Stimulated activated naive CD4-positive, alpha-beta T cell treated with Interleukin-2 at 50 U/mL for 16 hours (primary cell): ENCODE measurements around the gene PRM2.

Experiments used
- DNase-seq: peaks from one replicate; lab custom pipeline; 2025; lab: John Stamatoyannopoulos, UW

The PRM2 gene

DNA sequence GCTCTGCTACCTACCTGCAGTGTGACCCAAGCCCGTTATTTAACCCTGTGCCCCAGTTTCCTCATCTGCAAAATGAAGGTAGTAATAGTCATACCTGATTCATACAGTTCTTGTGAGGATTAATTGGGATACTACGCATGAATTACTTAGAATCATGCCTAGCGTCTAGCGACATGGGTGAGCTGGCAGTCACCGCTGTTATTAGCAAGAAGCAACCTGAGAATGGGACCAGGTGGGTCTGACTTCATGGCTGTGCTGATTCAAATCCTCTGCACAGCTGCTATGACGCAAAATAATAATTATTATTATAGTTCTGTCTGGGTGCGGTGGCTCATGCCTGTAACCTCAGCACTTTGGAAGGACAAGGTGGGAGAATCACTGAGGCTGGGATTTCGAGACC lies 28.1 kb downstream of the PRM2 start:
- DNase-seq = no peak

DNA sequence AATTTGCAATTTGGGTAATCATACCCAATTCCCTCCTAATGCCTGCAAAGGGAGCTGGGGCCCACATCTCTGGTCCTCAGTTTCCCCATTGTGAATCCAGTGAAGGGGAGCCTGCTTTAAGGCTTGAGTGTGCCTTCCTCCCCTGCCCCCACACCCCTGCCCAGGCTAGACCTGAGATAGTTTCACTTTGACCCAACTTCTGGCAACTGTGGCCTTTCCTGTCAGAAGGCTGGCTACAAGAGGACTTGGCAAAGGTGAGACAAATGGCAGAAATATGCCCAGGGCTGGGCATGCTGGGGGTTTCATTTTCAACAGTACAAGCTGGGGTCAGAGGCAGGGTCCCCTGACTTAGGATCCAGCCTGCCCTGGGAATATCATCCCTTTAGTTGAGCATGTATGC lies 30.3 kb downstream of the PRM2 start:
- DNase-seq = no peak

DNA sequence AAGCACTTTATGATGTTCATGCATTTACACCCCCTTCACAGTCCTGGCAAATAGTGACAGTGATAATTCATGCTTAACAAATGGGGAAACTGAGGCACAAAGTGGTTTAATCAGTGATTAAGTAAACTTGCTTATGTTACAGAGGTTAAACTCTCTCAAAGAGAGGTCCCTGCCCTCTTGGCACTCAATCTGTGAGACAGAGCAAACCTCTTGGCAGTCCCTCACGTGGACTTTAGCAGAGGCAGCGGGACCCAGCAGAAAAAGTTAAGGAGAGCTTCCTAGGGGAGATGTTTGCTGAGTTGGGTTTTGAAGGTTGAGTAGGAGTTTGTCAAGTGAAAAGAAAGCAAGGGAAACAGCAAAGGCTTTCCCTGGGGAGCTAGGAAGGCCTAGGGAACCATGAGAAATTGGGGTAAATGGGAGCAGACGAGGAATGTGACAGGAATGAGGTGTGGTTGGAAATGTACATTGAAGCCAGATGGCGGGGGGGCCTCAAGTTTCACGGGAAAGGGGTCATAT lies 31.0 kb downstream of the PRM2 start:
- DNase-seq = no peak

DNA sequence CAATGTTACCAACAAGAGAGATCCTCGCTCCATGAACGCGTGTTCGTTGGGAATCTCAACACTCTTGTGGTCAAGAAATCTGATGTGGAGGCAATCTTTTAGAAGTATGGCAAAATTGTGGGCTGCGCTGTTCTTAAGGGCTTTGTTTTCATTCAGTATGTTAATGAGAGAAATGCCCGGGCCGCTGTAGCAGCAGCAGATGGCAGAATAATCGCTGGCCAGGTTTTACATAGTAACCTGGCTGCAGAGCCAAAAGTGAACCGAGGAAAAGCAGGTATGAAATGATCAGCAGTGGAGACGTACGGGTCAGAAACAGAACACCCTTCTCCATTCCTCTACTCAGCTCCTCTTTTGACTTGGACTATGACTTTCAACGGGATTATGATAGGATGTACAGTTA lies 33.6 kb downstream of the PRM2 start:
- DNase-seq = no peak

DNA sequence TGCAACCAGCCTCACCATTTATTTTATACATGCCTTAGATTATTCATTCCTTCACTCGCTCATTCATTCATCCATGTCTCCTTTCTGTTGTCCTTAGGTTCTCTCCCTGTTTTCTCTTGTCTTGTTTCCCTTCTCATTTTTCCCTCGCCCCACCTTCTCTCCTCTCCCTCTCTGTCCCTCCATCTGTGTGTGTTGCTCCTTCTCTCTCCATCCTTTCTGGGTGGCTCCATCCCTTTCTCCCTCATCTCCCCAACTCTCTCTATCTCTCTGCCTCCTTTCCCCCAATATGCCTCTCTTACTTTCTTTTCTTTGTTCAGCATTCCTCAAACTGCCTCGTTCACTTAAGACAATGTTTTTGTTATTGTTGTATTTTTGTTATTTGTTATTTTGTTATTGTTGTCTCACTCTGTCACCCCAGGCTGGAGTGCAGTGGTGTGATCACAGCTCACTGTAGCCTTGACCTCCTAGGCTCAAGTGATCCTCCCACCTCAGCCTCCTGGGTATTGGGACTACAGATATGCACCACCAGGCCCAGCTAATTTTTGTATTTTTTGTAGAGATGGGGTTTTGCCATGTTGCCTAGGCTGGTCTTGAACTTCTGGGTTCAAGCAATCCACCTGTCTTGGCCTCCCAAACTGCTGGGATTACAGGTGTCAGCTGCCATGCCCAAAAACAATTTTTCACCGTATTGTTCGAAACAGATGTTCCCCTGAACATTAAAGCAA lies 34.6 kb downstream of the PRM2 start:
- DNase-seq = no peak

DNA sequence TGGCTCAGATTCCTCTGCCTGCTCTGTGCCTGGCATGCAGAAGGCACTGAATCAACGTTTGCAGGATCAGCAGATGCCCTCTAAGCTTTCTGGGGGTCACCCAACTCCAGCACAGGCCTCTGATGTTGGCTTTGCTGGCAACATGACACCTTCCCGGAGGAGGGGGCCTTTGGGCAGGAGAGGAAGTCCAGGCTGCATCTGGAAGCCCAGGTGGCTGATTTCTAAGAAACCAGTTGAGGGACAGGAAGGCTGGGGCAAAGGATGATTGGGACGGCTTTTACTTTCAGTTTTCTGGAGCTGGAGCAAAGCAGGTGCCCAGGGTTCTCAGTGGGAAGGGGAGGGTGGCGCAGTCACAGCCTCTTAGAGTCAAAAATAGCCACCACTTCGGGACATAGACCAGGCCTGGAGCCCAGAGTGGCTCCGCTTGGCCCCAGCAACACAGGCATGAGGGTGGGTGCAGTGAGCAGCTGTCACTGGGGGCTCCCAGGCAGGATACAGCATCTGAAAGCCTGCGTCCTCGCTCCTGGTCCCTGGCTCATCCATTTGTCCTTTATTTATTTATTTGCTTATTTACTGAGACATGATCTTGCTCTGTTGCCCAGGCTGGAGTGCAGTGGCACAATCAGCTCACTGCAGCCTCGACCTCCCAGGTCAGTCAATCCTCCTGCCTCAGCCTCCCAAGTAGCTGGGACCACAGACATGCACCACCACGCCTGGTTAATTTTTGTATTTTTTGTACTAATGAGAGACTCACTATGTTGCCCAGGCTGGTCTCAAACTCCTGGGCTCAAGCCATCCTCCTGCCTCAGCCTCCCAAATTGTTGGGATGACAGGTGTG lies 35.4 kb downstream of the PRM2 start:
- DNase-seq = no peak

DNA sequence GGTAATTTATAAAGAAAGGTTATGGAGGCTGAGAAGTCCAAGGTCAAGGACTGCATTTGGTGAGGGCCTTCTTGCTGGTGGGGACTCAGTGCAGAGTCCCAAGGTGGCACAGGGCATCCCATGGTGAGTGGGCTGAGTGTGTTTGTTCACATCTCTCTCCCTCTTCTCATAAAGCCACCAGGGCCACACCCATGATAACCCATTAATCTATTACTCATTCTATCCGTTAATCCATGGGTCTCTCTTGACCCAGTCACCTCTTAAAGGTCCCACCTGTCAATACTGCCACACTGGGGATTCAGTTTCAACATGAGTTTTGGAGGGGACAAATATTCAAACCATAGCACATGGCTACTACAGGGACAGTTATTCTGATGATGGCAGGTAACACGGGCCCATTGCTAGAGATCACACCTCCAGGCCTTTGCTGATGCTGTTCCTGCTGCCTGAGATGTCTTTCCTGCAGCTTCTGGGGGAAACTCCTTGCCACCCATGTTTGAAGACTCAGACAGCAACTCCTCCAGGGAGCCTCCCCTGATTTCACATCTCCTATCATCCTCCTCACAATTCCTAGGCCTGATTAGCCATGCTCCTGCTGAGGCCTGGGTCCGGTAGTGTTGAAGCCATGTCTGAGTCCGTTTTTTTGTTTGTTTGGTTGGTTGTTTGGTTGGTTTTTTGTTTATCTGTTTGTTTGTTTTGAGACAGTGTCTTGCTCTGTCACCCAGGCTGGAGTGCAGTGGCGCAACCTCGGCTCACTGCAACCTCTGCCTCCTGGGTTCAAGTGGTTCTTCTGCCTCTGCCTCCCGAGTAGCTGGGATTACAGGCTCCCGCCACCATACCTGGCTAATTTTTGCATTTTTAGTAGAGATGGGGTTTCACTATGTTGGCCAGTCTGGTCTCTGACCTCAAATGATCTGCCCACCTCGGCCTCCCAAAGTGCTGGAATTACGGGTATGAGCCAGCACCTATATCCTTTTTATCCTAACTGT lies 36.3 kb downstream of the PRM2 start:
- no peak for DNase-seq

DNA sequence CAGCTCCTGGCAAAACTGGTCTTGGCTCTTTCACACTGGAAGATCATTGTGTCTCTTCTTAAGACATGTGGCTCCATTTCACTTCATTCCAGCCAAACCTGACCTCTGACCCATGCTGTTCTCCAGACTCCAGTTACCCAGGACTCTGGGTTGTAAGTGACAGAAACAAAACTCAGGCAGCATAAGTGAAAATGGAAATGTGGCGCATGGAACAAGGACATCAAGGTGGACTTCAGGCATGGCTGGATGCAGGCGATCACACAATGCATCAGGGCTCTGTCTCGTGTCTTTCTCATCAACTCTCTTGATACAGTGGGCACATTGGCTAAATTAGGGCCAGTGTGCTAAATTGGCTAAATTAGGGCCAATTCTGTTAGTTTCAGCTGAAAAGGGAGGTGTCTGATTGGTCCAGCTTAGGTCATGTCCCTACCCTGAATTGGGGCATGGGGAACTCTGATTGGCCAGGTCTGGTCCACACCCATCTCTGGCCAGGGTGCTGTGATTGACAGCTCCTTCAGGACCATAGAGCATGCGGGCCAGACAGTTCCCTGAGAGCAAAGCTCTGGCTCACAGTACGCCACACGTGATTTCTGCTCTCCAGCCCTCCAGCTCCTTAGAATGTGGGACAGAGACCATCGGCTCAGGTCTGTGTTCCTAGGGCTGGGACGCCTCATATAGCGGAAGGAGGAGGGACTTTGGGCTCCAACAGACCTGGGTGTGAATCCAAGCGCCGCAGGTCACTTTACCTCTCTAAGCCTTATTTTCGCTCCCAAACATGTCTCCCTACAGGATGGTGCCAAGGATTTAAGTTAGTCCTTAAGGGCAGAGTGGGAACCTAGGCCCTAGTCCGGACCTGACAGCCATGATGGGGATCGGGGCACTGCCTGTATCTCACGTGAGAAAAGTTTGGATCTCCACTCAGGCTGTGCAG lies 37.7 kb downstream of the PRM2 start:
- no peak for DNase-seq

DNA sequence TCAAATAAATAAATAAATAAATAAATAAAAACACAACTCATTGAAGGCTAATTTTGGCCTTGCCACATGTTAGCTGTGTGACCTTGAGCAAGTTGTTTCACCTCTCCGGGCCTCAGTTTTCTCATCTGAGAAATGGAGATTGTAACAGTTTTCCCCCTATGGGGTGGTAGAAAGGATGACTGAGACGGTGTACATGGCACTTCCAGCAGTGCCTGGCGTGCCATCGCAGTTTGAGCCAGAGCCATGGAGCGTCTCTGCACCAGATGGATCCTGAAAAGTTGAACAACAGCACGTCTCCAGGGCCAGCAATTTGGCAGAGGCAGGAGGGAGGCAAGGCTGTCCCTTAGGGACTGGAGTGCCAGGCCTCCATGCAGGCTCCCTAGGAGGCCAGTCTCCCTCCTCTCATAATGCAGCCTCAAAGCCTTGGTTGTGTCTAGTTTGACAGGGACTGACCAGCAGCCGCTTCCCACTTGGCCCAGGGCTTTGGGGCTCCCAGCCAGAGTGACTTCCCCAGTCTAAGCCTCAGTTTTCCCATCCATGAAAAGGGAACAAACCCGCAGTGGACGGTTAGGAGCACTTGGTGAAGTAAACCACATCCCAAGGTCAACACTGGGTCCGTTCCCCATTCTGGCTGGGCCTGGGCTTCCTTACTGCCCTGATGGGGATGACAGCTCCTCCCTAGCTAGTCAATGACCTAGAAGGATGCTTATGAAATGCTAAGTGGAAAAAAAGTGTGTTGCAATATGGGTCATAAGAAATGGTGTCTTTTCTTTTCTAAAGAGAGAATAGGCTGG lies 39.6 kb downstream of the PRM2 start:
- DNase-seq = no peak

DNA sequence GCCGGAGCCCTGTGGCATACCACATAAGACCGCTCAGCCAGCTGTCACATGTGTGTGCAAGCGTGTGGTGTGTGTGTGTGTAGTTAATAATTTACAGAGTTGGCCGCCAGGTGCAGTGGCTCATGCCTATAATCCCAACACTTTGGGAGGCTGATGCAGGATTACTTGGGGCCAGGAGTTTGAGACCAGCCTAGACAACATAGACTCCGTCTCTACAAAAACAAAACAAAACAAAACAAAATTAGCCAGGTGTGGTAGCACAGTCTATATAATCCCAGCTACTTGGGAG lies 40.6 kb downstream of the PRM2 start:
- no peak for DNase-seq

DNA sequence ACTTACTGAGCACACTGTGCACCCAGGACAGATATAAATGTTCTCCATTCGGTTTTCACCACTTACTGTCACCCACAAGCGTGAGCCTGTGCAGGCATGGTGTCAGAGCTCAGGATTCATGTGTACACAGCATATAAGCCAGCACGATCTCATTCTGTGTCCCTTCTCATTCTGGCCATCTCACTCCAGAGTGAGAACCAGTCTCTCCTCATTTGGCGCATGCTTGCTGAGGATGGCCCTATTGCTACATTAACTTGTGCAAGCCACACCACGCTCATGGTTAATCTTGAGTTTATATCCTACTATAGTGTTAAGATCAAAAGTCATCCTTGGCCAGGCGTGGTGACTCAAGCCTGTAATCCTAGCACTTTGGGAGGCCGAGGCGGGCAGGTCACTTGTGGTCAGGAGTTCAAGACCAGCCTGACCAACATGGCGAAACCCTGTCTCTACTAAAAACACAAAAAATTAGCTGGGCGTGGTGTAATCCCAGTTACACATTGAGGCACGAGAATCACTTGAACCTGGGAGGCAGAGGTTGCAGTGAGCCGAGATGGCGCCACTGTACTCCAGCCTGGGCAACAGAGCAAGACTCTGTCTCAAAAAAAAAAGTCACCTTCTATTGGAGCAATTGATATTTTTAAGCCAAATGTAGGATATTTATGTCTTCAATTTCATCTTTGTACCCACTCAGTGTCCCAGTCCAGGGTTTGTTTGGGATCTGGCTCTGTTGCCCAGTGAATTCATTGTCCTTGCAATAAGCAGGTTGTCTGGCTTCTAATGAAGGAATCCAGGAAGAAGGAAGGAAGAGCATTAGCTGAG lies 41.2 kb downstream of the PRM2 start:
- no peak for DNase-seq

DNA sequence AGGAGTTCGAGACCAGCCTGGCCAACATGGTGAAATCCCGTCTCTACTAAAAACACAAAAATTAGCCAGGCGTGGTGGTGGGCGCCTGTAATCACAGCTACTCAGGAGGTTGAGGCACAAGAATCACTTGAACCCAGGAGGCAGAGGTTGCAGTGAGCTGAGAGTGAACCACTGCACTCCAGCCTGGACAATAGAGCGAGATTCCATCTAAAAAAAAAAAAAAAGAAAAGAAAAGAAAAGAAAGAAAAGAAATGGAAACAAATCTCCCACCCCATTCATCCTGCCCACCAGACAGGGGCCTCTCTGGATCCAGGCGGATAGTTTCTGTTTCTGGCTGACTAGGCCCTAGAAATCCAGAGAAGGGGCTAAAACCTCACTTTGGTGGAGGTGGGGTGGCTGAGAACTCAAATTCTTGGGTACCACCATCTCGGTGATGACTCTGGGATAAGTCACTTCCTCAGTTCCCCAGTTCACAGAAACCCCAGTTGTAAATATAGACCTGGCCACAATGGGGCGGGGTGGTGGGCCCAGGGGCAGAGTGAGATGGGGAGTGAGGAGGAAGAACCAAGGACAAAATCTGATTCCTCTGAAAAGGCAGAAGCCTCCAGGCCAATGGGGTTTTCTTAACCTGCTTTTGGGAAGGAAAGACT lies 42.4 kb downstream of the PRM2 start:
- peak; percentile 76 for DNase-seq

DNA sequence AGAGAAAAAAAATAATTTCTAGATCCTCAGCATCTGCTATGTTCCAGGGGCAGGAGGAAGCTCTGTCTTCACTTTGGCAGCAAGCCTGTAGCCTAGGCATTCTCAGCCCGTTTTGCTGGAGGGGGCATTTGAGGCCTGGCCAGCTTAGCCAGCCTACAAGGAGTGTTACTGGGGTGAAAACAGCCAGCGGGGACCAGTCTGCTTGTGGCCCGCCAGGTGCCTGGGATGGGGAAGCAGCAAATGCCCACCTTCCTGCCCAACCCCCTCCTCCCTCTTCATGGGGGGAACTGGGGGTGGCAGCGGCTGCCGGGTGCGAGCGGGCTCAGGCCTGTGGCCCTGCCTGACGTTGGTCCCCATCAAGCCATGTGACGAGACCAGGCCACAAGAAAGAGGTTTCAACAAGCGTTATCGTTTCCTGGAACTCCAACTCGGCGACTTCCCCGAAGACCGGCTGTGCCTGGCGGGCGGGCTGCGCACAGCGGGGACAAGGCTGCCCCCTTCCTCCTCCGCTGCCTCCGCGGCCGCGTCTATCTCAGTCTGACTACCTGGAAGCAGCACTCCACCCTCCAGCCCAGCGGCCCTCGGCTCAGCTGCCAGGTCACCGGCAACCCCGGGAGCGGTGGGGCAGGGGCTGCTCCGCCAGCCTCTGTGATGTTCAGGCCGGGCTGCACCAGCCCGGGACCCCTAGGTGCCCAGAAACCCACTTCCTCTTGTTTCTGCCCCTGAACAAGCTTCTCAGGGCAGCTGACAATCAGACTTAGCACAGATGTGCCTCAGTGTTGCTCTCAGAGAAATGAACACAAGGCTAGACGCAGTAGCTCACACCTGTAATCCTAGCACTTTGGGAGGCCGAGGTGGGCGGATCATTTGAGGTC lies 43.2 kb downstream of the PRM2 start:
- DNase-seq = peak; percentile 89

DNA sequence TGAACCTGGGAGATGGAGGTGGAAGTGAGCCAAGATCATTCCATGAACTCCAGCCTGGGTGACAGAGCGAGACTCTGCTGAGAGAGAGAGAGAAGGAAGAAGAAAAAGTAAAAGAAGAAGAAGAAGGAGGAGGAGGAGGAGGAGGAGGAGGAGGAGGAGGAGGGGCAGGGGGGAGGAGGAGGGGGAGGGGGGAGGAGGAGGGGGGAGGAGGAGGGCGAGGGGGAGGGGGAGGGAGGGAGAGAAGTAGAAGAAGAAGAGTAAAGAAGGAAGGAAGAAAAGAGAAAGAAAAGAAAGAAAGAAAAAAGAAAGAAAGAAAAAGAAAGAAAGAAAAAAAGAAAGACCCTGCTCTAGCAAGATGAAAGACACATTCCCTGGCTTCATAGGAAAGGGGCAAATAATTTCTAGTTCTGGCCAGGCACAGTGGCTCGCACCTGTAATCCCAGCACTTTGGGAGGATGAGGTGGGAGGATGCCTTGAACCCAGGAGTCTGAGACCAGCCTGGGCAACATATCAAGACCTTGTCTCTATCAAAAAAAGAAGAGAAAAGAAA lies 43.9 kb downstream of the PRM2 start:
- DNase-seq = no peak

DNA sequence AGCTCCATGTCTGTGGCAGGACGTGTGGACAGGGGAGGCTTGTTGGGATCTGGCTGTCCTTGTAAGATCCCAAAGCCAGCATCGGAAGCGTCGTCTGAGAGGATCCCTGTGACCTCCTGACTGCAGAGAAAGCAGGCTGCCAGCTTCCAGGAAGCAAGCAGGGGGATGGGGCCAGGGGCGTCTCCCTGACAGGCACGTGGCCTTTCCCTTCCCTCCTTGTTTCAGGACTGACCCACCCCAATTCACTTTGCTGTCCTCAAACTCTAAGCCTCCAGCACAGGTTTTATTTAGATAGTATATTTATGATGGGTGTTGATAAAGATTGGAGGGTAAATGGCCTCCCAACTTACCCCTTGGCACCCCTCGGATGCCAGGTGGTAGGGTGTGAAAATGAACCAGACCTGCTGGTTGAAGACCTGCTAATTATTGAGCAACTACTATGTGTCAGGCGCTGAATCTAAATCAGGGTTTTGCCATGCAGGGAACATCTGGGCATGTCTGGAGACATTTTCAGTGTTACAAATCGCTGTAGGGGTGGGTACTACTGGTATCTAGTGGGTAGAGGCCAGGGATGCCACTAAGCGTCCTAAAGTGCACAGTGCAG lies 44.8 kb downstream of the PRM2 start:
- no peak for DNase-seq

DNA sequence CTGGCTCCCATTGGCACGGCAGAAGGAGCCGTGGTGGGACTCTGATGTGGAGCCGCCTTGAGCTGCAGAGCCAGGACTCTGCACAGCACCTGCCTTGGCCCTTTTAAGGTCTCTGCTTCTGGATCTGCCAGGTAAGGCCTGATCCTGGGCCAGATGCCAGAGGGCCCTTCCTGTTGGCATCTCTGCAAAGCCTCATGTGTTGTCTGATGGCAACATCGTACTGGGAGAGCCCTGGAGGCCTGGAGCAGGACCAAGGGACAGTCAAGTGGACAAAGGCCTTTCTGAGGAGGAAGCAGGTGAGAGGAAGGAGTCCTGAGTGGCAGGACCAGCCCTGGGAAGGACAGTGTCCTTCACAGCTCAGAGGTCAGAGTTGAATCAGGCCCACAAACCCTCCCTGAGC lies 46.4 kb downstream of the PRM2 start:
- no peak for DNase-seq

DNA sequence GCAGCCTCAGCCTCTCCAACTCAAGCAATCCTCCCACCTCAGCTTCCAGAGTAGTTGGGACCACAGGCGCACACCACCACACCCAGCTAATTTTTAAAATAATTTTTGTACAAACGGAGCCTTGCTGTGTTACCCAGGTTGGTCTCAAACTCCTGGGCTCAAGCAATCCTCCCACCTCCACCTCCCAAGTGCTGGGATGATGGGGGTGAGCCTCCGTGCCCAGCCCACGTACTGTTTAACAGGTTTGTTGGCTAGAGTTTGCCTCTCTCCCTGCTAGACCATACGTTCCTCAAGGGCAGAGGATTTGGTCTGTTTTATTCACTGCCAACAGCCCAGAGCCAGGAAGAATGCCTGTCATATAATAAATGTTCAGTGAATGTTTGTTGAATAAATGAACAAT lies 46.8 kb downstream of the PRM2 start:
- no peak for DNase-seq
